Activated CD4-positive, alpha-beta T cell treated with anti-CD3 and anti-CD28 coated beads, Interleukin-2, amount 50 U/mL, for 24 hours (primary cell): ENCODE results near the gene DGKI.

ENCODE experiments used
- DNase-seq, 2 donors: peaks; one replicate each; pipeline ENCODE4 v3.0.0-alpha.2; 2020; ENCODE audit warnings: low read depth in 1 of 2, low spot score in 1 of 2

The DGKI gene

GRCh38 chr7:137547485-137547884 is 299.3 kb downstream of the DGKI start:
- DNase-seq: no peak

GRCh38 chr7:137546671-137547070 is 300.1 kb downstream of the DGKI start:
- DNase-seq: no peak

DNA sequence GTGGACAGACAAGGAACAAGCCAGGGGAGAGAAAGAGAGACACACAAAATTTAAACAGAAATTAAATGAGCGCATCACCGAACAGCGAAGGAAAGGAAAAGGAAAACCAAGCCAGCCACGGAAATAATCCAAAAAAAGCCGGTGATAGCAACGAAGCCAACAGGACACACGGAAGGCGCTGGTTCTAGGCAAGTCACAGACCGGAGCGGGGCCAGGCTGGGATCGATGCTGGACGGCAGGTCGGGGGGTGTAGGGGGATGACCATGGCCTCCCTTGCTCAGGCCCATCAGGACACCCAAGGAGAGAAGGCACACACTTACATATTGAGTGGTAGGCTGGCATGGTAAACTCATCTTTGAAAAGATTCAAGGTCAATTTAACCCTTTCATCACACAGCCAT is 300.8 kb downstream of the DGKI start:
- DNase-seq: no peak

DNA sequence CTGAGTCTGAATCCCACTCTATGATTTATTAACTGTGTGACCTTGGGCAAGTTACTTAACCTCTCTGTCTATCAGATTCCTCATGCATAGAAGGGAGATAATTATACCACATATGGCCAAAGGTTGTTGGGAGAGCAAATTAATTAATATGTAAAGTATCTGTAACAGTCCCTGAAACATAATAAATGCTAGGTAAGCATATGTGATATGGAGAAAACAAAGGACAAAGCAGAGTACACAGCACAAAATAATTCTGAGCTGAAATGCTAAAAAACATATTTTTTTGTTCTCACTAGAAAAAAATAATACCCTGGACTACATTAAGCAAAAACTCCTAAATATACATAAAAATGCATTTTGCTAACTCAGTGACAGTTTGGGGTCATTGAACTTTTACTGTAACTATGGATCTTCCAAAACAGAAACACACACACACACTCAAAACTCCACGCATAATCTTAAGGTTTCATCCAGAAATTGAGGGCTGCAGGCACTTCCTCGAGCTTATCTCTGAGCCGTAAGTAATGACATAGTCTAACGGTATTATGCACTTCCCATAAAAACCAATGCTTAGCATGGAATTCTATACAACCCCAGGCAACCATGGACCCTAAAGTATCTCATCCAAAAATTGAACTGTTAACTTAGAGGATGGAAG is 301.6 kb downstream of the DGKI start:
- no peak for DNase-seq

- no peak for DNase-seq
Measured at GRCh38 chr7:137544453-137545058, 302.2 kb downstream of the DGKI start.

GRCh38 chr7:137539111-137539715 is 307.6 kb downstream of the DGKI start:
- no peak for DNase-seq

GRCh38 chr7:137538361-137538762 is 308.4 kb downstream of the DGKI start:
- DNase-seq: no peak

DNA sequence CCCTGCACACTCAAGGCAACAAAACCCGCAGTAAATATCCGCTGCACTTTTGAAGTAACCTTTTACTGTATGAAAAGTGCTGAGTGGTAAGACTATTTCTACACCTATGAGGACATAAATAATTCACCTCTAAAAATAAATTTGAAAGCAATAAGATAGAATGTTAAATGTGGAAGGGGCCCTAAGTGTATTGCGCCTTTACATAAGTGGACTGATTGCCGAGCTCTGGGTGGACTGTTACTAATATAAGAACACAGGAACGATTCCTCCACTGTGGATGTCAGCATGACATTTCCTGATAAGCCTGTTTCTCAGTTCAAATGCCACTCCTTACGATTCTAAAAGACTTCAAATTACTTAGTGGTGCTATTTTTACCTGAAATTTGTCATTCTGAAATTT is 311.2 kb downstream of the DGKI start:
- no peak for DNase-seq

GRCh38 chr7:137531671-137532070 is 315.1 kb downstream of the DGKI start:
- DNase-seq: no peak

DNA sequence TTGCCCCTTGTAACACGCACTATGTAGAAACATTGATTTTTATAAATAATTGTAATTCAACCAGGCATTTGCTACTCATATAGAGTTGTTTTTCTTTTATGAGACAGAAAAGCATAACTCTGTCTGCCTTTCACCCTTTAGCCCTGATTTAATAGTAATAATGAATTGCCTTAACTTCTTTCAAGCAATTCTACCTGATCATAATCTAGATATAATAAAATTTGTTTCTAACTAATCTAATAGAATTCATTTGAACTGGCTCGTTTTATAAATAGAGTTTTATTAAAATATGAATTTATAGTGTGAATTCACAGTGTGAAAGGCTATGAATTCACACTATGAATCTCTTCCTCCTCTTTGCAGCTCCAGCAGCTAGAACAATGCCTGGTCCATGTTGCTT is 319.1 kb downstream of the DGKI start:
- DNase-seq: no peak

DNA sequence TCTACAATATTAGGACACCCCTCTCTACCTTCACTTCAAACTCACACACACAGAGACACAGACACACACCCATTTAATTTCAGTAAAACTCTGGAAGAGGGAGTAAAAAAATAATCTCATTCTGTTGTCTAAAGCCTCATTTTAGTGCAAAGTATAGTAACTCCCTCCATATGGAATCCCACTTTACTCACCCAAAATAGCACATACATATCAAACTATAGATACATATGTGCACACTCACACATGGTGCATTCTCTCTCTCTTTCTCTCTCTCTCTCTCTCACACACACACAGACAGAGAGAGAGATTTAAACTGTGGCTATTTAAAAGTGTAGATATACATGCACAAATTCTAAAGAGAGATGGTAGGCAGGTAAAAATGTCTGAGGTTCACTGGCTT is 323.6 kb downstream of the DGKI start:
- no peak for DNase-seq

DNA sequence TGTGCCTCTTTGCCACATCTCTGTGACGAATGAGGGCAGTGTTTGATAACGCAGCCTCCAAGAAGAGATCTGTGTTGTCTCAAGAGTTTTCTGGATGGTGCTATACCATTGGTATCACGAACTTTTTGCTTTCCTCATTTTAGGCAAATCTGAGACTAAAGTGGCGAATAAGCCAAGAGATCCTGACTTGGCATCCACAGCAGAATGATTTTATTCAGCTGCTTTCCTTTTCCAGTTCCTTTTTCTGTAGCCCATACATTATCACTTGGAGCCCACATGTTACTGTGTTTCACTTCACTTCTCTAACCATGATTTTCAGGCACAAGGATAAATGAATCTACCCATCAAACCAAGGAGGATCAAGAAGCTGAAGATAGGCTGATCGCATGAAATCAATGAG is 325.3 kb downstream of the DGKI start:
- no peak for DNase-seq

DNA sequence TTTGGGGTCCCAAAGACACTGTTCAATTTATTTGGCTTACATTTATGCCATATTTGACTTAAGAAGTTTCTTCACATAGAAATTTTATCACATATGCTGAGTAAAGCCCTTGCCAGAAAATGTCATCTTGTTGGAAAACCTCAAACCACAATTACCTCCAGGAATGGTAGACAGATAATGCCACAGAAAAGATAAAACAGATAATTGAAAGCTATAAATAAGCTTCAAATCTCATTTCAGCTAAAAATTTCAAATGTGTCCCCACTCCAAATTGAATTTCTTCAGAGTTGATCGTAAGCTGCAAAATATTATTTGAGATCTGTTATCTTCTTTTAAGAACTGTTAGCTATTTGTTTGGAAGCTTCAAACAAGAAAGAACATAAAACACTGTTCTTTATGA is 326.8 kb downstream of the DGKI start:
- DNase-seq: no peak

- no peak for DNase-seq
Measured at GRCh38 chr7:137519181-137519691, 327.5 kb downstream of the DGKI start.

DNA sequence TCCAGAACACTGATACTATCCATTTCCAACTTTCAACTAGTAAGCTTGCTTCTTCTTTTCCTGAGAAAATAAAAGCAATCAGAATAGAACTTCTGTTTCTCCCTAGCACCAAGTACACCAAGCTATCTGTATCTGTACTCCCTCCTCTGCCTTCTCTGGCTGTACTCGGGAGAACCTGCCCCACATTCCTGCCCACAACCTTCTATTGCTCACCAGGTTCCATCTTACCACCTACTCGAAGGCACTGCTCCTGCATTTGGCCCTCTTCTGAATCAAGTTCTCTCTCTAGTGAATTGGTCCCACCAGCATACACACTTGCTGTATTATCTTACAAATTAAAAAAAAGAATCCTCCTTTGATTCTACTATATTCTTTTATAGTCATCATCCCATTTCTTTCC is 333.7 kb downstream of the DGKI start:
- DNase-seq: no peak

GRCh38 chr7:137507096-137507495 is 339.7 kb downstream of the DGKI start:
- DNase-seq: no peak

GRCh38 chr7:137506031-137506430 is 340.7 kb downstream of the DGKI start:
- DNase-seq: no peak

GRCh38 chr7:137501562-137501961 is 345.2 kb downstream of the DGKI start:
- DNase-seq: no peak

- no peak for DNase-seq
Measured at GRCh38 chr7:137492889-137493288, 353.9 kb downstream of the DGKI start.

- no peak for DNase-seq
Measured at GRCh38 chr7:137489880-137490279, 356.9 kb downstream of the DGKI start.

- DNase-seq: no peak
Measured at GRCh38 chr7:137488038-137488437, 358.7 kb downstream of the DGKI start.

GRCh38 chr7:137485818-137486217 is 361.0 kb downstream of the DGKI start:
- no peak for DNase-seq

DNA sequence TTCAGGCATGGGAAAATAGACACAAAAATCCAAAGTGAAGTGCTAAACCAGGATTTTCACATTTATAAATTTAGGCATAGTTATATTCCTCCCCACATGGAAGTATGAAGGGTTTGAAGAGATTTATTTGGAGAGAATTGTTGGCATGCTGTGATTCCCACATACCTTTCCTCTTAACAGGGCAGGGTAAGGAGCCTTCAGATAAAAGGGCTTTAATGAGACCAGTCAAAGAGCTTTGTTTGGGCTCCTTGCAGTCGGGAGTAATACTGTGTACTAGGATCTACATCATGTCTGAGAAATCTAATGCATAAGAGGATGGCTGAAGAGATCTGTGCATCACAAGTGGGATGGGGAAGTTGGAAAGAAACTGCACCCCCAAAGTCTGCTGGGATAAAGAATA is 362.4 kb downstream of the DGKI start:
- DNase-seq: no peak
